ENCODE results near the gene SAFB.

DNA sequence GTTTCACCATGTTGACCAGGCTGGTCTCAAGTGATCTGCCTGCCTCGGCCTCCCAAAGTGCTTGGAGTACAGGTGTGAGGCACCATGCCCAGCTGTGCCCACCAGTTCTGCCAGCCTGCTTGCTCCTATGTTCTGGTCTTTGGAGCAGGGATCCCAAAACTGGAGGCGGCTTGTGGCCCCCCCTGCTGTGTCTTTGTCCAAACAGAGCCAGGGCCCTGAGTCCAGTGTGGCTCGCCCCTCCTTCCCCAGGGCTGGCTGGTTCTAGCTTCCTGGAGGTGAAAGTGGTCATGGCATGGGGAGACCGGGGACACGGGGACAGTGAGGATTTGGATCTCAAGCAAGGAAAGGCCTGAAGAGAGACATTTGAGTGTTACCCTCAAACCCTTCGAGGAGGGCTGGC, 43.6 kb upstream of the SAFB start:
- TF ChIP-seq EZH2 (IDR thresholded peaks at IDR 0.05; ENCODE audit: borderline replicate concordance), result no peak
- no peak for TF ChIP-seq EZH2phosphoT487 (IDR thresholded peaks at IDR 0.05; ENCODE audit: low read depth, severe bottlenecking, unreplicated experiment)
- TF ChIP-seq CTCF (IDR thresholded peaks at IDR 0.05; ENCODE audit: poor library complexity), result no peak
